ENCODE data around the gene ZNF341.
"Not testable (repeated sequence)": the region's sequence is repeated elsewhere in the genome, so short reads cannot be mapped to it uniquely, and the experiment has no call there.

The ZNF341 gene

GRCh38 chr20:33732166-33732970, 572 bp downstream of the ZNF341 start:
- peak; percentile 72 for DNase-seq

GRCh38 chr20:33733654-33734576, 2.1 kb downstream of the ZNF341 start:
- no peak for DNase-seq

GRCh38 chr20:33736962-33737361, 5.2 kb downstream of the ZNF341 start:
- no peak for DNase-seq

- no peak for DNase-seq
These were observed 7.7 kb downstream of the ZNF341 start for GRCh38 chr20:33739493-33739892.

GRCh38 chr20:33740189-33740588, 8.4 kb downstream of the ZNF341 start:
- DNase-seq: no peak

DNA sequence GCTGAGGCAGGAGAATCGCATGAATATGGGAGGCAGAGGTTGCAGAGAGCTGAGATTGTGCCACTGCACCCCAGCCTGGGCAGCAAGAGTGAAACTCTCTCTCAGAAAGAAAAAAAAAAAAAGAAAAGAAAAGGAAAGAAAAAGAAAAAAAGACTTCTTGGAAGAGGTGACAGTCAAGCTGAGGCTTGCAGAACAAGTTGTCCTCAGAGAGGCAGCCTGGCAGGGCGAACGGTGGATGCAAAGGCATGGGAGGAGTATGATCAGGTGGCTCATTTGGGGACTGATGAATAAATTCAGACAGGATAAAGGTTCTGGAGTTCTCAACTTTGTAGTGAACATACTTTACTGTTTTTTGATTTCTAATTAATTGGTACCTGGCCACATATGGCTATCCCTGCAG, 12.4 kb downstream of the ZNF341 start:
- DNase-seq: no peak

- DNase-seq: no peak
These were observed 13.1 kb downstream of the ZNF341 start for GRCh38 chr20:33744773-33745385.

DNA sequence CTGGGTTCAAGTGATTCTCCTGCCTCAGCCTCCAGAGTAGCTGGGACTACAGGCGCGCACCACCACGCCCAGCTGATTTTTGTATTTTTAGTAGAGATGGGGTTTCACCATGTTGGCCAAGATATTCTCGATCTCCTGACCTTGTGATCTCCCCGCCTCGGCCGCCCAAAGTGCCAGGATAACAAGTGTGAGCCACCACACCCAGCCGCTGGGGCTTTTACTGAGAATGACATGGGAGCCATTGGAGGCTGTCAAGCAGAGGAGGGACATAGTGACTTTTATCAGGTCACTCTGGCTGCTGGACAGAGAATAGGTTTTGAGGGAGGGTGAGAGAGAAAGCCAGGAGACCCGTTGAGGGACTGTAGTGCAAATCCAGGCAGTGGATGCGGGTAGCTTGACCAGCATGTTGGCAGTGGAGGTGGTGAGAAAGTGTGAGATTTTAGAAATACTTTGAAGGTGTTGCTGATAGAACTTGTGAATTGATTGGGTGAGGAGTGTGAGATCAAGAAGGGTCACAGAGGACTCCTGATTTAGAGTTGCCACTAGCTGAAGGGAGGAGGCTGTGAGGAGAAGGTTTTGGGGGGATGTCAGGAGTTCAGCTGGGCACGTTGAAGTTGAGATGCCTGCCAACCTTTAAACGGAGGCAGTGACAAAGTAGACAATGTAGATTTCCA, 14.7 kb downstream of the ZNF341 start:
- DNase-seq: no peak

DNA sequence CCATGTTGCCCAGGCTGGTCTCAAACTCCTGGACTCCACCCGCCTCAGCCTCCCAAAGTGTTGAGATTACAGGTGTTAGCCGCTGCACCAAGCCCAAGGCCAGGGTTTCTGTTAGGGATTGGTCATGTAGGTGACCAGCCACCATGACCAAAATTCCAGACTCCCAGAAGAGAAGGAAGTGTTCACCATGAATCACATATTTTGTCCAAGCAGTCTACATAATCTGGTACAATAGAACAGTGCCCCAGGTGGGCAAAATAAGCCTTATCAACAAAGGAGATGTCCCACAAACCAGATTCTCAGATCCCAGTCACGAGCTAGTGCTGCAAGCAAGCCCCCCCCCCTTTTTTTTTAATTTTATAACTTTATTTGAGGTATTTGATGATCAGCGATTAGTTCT, 20.0 kb downstream of the ZNF341 start:
- no peak for DNase-seq

GRCh38 chr20:33753143-33753542, 21.3 kb downstream of the ZNF341 start:
- DNase-seq: no peak

GRCh38 chr20:33753763-33754162, 22.0 kb downstream of the ZNF341 start:
- DNase-seq: no peak

- not testable (repeated sequence) for DNase-seq
These were observed 24.2 kb downstream of the ZNF341 start for GRCh38 chr20:33755936-33756490.

DNA sequence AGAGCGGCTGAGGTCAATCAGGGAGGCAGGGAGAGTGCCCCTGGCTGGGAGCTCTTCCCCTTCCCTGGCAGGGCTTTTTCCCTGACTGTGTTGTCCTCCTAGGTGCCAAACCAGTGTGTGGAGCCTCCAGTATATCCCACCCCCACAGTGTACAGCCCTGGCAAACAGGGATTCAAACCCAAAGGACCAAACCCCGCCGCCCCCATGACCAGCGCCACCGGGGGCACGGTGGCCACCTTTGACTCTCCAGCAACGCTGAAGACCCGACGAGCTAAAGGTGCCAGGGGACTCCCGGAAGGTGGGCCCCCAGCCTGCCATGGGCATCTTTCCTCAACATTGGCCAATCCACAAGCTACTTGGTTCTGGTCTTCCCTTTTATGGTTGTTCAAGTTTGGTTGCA, 25.2 kb downstream of the ZNF341 start:
- no peak for DNase-seq

GRCh38 chr20:33757458-33757857, 25.7 kb downstream of the ZNF341 start:
- DNase-seq: no peak

GRCh38 chr20:33761698-33762250, 30.0 kb downstream of the ZNF341 start:
- no peak for DNase-seq

GRCh38 chr20:33765099-33765498, 33.3 kb downstream of the ZNF341 start:
- DNase-seq: no peak

DNA sequence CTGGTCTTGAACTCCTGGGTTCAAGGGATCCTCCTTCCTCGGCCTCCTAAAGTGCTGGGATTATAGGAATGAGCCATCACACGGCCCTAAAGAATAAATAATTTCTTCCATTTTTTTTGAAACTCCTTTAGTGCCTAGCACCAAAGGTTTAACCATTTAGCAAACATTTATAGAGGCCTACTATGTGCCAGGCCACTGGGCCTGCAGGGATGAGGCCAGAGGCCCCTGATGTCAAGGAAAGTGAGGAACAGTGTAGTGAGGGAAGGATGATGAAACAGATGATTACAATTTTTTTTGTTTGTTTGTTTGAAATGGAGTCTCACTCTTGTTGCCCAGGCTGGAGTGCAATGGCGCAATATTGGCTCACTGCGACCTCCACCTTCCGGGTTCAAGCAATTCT, 33.8 kb downstream of the ZNF341 start:
- no peak for DNase-seq

- DNase-seq: no peak
These were observed 34.9 kb downstream of the ZNF341 start for GRCh38 chr20:33766686-33767085.

DNA sequence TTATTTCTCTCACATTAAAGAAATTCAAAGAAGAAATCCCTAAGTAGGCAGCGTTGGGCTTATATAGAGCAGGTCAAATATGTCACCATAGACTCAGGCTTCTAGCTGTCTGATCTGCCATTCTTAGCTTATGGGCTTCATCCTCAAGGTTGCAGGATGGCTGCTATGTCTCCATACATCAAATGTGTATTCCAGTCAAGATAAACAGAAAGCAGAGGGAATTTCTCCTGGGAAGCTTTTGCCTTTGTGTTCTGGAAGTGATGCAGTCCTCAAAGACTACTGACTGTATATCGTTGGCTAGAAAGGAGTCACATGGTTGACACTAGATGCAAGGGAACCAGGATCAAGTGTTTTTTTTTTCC, 36.0 kb downstream of the ZNF341 start:
- no peak for DNase-seq

DNA sequence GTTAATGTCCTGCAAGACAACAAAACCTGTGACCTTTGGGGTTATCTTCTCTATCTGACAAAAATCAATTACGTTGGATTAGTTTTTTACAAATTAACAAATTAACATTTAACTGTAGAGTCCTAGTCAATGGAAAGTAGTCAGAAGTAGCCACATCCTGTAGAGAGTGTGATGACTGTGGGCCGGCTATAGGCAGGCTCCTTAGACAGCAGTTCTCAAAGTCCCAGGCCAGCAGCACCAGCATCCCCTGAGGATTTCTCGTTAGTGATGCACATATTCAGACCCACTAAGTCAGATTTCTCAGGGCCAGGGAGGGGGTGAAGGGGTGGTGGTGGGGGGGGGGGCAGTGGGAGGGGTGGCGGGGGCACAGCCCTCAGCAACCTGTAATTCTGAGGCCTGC, 37.2 kb downstream of the ZNF341 start:
- no peak for DNase-seq

DNA sequence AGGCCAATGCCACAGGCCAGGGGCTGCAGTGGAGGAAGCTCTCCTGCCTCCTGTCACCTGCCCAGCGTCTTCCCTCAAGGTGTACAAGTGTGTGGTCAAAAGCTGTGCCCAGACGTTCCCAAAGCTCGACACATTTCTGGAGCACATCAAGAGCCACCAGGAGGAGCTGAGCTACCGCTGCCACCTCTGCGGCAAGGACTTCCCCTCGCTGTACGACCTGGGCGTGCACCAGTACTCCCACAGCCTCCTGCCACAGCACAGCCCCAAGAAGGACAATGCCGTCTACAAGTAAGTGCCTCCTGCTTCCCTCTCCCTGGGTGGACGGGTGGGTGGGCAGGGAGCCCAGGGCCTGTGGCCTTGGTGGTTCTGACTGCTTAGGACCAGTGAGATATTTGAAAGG, 38.2 kb downstream of the ZNF341 start:
- DNase-seq: no peak

DNA sequence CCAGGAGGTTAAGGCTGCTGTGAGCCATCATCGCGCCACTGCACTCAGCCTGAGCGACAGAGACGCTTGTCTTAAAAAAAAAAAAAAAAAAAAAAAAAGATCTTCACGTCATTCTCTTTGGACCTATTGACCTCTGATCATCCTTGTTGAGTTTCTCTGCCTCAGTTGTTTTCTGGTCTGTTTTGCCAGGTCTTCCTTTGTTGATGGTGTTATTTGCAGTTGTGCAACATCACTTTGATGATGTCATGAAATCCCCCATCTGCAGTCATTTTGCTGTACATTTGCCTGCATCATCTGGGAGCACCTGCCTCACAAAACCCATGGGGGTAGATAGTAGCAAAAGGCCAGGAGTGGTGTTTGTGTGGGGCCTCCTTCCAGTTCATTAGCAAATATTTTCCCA, 40.1 kb downstream of the ZNF341 start:
- no peak for DNase-seq

Measured in activated T-cell treated with anti-CD3 and anti-CD28 coated beads for 4 hours (primary cell).